CD4-positive, alpha-beta T cell treated with Interleukin-4 for 1 hour (primary cell): ENCODE measurements around the gene NID2.

Experiments used
- DNase-seq, 2 donors: peaks; one replicate each; pipeline ENCODE4 v3.0.0-alpha.2; 2020 to 2022

NID2 gene

DNA sequence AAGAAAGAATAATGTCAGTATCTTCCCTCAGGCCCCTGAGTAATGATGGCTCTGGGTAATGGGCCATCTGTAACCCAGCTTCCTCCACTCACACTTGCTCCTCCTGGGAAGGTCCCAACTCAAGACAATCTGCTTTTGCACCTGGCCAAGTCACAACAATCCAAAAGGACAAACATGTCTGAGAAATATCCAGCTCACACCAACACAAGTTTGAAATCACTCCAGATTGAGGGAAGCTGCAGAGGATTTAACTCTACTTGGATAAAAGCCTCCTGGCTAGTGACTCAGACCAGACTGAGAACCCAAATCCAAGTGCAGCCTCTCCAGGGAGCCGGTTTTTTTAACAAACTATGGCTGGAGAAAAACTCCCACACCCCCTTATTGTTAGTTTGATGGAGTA lies 45.3 kb downstream of the NID2 start:
- DNase-seq = no peak

GRCh38 chr14:52021957-52022600 lies 46.8 kb downstream of the NID2 start:
- DNase-seq = no peak

GRCh38 chr14:52020866-52021717 lies 47.8 kb downstream of the NID2 start:
- DNase-seq = no peak

GRCh38 chr14:52020161-52020714 lies 48.6 kb downstream of the NID2 start:
- no peak for DNase-seq

- DNase-seq = no peak
These were observed 49.9 kb downstream of the NID2 start for GRCh38 chr14:52018970-52019369.

- no peak for DNase-seq
These were observed 50.6 kb downstream of the NID2 start for GRCh38 chr14:52018252-52018651.

DNA sequence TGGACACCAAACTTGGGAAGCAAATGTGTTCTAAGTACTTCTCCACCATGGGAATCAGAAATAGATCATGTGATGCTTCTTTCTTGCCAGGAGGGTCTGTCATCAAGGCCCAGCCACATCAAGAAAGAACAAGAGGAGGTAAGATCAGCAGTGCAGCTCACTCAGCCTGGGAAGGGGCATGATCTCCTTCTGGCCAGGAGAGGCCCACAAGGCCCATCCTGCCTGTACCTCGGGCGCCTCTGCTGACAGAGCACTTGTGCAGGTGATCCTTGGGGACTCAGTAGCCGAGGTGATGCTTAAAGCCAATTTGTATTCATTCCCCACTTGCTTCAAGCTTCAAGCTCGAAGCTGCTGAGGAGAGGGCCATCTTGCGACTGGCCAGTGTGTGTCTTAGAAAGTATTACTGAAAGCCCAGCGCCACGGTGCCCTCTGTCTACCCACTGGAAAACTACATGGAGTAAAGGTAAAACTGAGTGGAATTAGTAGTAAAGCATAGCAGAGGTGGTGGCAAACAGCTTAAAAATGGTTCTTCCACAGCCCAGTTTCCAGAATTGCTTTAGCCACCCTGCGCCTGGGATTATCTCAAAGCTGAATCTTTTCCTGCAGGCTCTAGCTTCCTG lies 53.3 kb downstream of the NID2 start:
- no peak for DNase-seq

- no peak for DNase-seq
These were observed 54.1 kb downstream of the NID2 start for GRCh38 chr14:52014601-52015267.

GRCh38 chr14:52013984-52014600 lies 54.8 kb downstream of the NID2 start:
- no peak for DNase-seq

- DNase-seq = no peak
These were observed 56.2 kb downstream of the NID2 start for GRCh38 chr14:52012635-52013034.

DNA sequence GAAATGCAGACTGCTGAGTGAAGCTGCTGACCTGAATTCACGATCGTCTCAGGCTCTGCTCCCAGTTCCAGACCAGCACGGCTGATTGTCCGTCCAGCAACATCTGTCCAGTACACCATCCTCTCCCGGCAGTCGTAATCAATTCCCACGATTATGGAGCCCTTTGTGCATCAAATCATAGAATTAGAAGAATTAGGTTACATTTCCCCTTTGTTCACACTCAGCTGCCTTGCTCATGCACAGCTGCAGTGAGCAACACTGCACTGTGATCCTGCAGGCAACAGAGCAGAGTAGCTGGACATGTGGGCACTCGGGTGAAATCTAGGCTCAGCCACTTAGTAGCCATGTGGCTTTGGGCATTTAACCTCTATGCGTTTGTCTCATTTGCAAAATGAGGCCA lies 57.3 kb downstream of the NID2 start:
- no peak for DNase-seq

DNA sequence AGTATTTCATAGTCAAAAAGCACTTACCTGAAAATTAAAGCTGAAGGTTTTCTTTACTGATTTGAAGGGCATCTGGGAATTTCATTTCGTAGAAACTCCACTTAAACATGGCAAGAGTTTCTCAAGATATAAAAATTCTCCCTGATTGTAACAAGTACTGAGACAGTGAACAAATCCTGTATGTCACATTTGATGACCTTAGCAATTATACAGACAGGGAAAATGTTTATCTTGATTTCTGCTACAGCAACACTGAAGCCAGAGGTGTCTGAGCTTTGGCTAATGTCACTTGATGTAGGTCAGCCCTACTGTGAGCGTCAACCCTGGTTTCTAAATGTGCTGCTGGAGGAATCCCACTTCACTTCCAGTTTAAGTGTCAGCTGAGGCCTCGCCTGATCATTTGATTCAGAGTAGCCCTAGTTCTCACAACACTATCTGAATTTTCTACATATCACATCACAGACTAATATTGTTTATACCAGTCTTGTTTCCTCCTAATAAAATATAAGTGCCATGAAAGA lies 58.6 kb downstream of the NID2 start:
- DNase-seq = no peak

GRCh38 chr14:52008136-52008535 lies 60.7 kb downstream of the NID2 start:
- DNase-seq = no peak

DNA sequence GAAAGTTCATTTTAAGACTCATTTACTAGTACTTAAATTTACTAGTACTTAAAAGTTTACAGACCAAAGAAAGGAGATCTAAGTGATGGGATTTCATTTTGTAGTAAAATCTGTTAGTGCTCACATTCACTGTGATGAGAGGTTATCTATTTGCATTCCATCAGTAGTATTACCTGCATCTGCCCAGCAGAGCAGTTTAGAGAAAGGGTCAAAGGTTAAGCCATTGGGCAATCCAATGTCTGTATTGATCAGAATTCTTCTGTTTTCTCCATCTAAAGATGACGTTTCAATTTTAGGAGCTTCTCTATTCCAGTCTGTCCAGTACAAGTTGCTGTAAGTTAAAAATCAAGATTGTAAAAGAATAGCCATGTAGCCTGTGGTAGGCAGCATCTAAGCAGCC lies 61.2 kb downstream of the NID2 start:
- no peak for DNase-seq

DNA sequence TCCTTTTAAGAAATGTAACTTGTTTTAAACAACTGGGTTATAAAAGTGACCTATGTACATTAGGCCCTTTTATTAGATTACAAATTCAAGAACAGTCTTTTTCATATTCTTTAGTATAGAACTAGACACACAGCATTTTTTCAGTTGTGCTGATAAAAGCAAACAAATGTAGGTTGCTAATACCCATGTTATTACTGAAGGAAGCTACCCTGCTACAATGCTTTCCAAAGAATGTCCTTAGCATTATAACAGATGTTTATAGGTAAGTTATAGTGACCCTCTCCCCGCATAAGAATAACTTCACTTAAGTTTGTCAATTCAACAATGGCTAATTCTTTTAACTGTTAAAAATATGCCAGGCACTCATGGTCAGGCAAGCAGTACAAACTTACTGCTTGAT lies 61.6 kb downstream of the NID2 start:
- DNase-seq = no peak

- no peak for DNase-seq
These were observed 62.5 kb downstream of the NID2 start for GRCh38 chr14:52006361-52006760.

DNA sequence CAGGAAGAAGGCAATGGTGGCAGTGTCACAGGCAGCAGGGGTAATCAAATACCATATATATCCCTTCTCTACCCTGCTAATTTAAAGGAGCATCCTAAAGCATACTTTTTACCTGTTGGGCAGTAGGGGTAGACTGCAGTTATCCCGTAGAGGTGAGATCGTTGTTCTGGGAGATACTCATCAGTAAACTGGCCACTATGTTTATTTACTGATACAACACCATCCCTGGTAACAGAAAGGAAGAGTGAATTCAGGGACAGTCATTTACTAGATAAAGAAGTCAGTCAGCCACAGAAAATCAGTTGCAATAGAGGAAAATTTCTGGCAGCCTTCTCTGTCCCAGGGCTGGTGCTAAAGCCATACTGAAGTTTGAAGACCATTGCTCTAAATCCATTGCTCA lies 63.2 kb downstream of the NID2 start:
- no peak for DNase-seq

GRCh38 chr14:52003324-52003723 lies 65.5 kb downstream of the NID2 start:
- no peak for DNase-seq

DNA sequence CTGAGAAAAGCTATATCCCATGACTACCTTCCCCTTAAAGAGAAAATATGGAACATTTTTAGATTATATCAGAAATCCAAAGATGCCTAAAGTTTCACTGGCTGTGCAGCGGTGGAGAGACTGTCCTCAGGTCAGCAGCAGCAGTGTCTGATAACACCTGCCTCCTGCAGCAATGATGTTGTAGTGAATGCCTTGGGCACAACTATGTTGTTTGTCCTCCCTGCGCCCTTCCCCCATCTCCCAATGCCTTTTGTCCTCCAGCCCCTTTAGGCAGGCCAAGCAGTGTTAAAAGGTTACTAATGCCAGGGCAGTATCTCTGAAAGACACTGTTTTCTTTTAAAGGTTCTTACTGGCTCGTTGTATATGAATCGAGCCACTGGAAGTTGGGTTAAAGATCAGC lies 66.3 kb downstream of the NID2 start:
- DNase-seq = no peak

DNA sequence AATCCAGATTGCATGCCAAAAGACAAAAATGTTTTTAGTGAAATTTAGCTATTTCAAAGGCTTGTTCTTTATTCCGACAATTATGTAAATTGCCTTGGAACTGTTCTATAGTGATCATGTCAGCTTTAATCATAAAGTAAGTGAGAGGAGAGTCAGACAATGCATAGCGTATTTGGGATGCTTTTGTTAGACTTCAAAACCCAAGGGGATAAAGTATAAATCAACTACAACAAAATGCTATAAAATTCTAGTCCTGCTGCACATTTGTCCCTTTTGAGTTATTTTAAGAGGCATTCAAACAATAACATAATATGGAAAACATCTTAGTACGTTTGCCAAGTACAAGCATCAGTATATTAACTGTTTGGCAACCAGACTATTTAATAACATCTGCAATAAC lies 68.2 kb downstream of the NID2 start:
- DNase-seq = no peak

- DNase-seq = no peak
These were observed 68.8 kb downstream of the NID2 start for GRCh38 chr14:52000019-52000582.

- DNase-seq = no peak
These were observed 69.8 kb downstream of the NID2 start for GRCh38 chr14:51999084-51999483.
